ENCODE results near the gene CD46. TPM values are rescaled to one million over a fixed set of nuclear protein-coding genes. Genes with fewer than 3 reads are reported as not detected.
"Not testable (repeated sequence)": the region's sequence is repeated elsewhere in the genome, so short reads cannot be mapped to it uniquely, and the experiment has no call there.

The CD46 gene
- total RNA-seq, 1 experiment from 2014 or later = 91.4 TPM

DNA sequence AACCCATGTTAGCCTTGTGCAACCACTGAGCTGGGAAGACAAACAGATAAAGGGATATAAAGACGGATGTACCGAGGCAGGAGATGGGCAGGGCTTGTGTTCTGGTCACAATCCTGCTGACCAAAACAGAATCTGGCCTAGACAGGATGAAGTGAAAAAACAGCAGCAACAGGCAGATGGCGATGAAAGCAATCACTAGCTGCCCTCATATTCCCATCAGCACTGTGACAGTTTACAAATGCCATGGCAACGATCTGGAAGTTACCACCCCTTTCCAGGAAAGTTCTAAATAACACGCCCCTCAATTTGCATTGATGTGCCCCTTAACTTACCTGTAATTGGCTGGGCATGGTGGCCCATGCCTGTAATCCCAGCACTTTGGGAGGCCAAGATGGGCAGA, 40.6 kb upstream of the CD46 start:
- no peak overlapping the region for H3K4me3 ChIP-seq (ENCODE audit: low read depth, low read length, poor library complexity, severe bottlenecking)
- no TSS peak for BruUV-seq (replicated peaks)
- intact Hi-C loops (cut with micrococcal nuclease; ENCODE audit: unreplicated experiment) = no loop called here
- TF ChIP-seq, protein P1, sequence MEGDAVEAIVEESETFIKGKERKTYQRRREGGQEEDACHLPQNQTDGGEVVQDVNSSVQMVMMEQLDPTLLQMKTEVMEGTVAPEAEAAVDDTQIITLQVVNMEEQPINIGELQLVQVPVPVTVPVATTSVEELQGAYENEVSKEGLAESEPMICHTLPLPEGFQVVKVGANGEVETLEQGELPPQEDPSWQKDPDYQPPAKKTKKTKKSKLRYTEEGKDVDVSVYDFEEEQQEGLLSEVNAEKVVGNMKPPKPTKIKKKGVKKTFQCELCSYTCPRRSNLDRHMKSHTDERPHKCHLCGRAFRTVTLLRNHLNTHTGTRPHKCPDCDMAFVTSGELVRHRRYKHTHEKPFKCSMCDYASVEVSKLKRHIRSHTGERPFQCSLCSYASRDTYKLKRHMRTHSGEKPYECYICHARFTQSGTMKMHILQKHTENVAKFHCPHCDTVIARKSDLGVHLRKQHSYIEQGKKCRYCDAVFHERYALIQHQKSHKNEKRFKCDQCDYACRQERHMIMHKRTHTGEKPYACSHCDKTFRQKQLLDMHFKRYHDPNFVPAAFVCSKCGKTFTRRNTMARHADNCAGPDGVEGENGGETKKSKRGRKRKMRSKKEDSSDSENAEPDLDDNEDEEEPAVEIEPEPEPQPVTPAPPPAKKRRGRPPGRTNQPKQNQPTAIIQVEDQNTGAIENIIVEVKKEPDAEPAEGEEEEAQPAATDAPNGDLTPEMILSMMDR (conservative IDR thresholded peaks at IDR 0.05; ENCODE audit: low read depth, low read length) = 0 out of 2 replicates have a peak, but pooled peaks have one; percentile 14
- TF ChIP-seq EZH2 (IDR thresholded peaks at IDR 0.05; ENCODE audit: borderline replicate concordance, low read depth, low read length, poor library complexity, severe bottlenecking) = no peak
- H3K27me3 ChIP-seq (replicated peaks; ENCODE audit: insufficient read depth, low read depth, low read length, poor library complexity) = no peaks in the 10 kb centered on the region
- peak; percentile 1 for DNase-seq (ENCODE audit: low spot score)
- no peaks in the 10 kb centered on the region for H3K9me3 ChIP-seq (ENCODE audit: low read depth, low read length, poor library complexity, severe bottlenecking)
- H3K27ac ChIP-seq (ENCODE audit: low read depth, low read length, poor library complexity, severe bottlenecking) = no peak overlapping the region
- POLR2A ChIA-PET (ENCODE audit: low non-redundant PET) = no interaction called here
- no peaks in the 10 kb centered on the region for H3K36me3 ChIP-seq (ENCODE audit: insufficient read depth, low read length, poor library complexity, severe bottlenecking)
- H3K4me1 ChIP-seq (ENCODE audit: insufficient read depth, low read length, poor library complexity, severe bottlenecking) = no peaks in the 10 kb centered on the region
- CTCF ChIA-PET = no interaction called here

DNA sequence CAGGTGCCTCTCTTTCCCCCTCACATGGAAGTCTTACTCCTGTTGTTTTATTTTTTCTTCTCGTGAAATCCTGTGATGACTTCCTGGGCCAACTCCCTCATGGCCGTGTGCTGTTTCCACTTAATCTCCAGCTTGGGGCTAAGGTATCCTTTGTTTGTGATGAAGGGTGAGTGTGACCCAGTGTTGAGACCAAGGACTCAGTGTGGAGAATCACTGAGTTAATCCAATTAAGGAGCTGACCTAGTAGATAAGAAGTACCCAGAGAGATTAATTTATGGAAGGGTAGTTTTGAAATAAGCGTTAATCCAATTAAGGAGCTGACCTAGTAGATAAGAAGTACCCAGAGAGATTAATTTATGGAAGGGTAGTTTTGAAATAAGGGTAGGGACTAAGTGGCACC, 39.2 kb upstream of the CD46 start:
- H3K27ac ChIP-seq (ENCODE audit: low read depth, low read length, poor library complexity, severe bottlenecking); CTCF ChIA-PET; intact Hi-C loops (cut with micrococcal nuclease; ENCODE audit: unreplicated experiment); H3K36me3 ChIP-seq (ENCODE audit: insufficient read depth, low read length, poor library complexity, severe bottlenecking); H3K4me1 ChIP-seq (ENCODE audit: insufficient read depth, low read length, poor library complexity, severe bottlenecking); H3K27me3 ChIP-seq (replicated peaks; ENCODE audit: insufficient read depth, low read depth, low read length, poor library complexity); H3K9me3 ChIP-seq (ENCODE audit: low read depth, low read length, poor library complexity, severe bottlenecking); H3K4me3 ChIP-seq (ENCODE audit: low read depth, low read length, poor library complexity, severe bottlenecking); BruUV-seq (replicated peaks); POLR2A ChIA-PET (ENCODE audit: low non-redundant PET); DNase-seq (ENCODE audit: low spot score): not testable (repeated sequence)

DNA sequence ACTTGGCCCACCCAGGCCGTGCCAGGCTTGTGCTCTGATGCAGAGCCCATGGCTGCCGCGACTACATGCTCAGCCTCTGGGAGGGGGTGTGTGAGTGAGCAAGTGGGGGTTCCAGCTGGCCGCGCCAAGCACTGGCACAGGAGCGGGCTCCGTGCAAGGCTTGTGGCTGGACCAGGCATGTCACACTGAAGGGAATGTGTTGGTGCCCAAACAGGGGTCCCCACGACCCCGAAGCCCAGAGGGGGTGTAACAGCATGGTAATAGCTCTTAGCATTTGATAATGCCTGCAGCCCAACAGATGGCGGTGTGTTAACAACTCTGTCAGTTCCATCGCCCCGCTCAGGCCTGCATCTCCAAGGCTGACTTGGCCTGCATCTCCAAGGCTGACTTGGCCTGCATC, 38.3 kb upstream of the CD46 start:
- intact Hi-C loops (cut with micrococcal nuclease; ENCODE audit: unreplicated experiment) = no loop called here
- no peak for DNase-seq (ENCODE audit: low spot score)
- POLR2A ChIA-PET (ENCODE audit: low non-redundant PET) = no interaction called here
- Histone ChIP-seq H3K27me3 (replicated peaks; ENCODE audit: insufficient read depth, low read depth, low read length, poor library complexity) (no peaks in the 10 kb centered on the region), H3K4me1 (ENCODE audit: insufficient read depth, low read length, poor library complexity, severe bottlenecking) (no peaks in the 10 kb centered on the region), H3K36me3 (ENCODE audit: insufficient read depth, low read length, poor library complexity, severe bottlenecking) (no peaks in the 10 kb centered on the region), H3K9me3 (ENCODE audit: low read depth, low read length, poor library complexity, severe bottlenecking) (no peaks in the 10 kb centered on the region), H3K27ac (ENCODE audit: low read depth, low read length, poor library complexity, severe bottlenecking) (no peak overlapping the region), H3K4me3 (ENCODE audit: low read depth, low read length, poor library complexity, severe bottlenecking) (no peak overlapping the region)
- CTCF ChIA-PET = no interaction called here
- BruUV-seq (replicated peaks) = no TSS peak
- TF ChIP-seq, protein P1 (conservative IDR thresholded peaks at IDR 0.05; ENCODE audit: low read depth, low read length) = no peak

DNA sequence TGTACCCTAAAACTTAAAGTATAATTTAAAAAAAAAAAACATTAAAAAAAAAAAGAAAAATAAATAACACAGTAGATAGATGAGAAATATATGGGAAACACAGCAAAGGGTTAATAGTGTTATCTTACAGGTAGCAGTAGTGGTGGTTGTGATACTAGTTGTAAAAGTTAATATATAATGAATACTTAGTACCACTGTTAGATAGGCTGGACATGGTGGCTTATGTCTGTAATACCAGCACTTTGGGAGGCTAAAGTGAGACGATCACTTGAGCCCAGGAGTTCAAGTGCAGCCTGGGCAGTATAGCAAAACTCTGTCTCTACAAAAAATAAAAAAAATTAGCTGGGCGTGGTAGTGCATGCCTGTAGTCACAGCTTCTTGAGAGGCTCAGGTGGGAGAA, 32.6 kb upstream of the CD46 start:
- TF ChIP-seq, protein P1 (conservative IDR thresholded peaks at IDR 0.05; ENCODE audit: low read depth, low read length) = no peak
- no peak for TF ChIP-seq EZH2 (IDR thresholded peaks at IDR 0.05; ENCODE audit: borderline replicate concordance, low read depth, low read length, poor library complexity, severe bottlenecking)
- no peak for DNase-seq (ENCODE audit: low spot score)
- Histone ChIP-seq H3K36me3 (ENCODE audit: insufficient read depth, low read length, poor library complexity, severe bottlenecking) (no peaks in the 10 kb centered on the region), H3K9me3 (ENCODE audit: low read depth, low read length, poor library complexity, severe bottlenecking) (no peaks in the 10 kb centered on the region), H3K27me3 (replicated peaks; ENCODE audit: insufficient read depth, low read depth, low read length, poor library complexity) (no peaks in the 10 kb centered on the region), H3K4me1 (ENCODE audit: insufficient read depth, low read length, poor library complexity, severe bottlenecking) (no peaks in the 10 kb centered on the region), H3K4me3 (ENCODE audit: low read depth, low read length, poor library complexity, severe bottlenecking) (no peak overlapping the region), H3K27ac (ENCODE audit: low read depth, low read length, poor library complexity, severe bottlenecking) (no peak overlapping the region)
- no TSS peak for BruUV-seq (replicated peaks)
- CTCF ChIA-PET = no interaction called here
- POLR2A ChIA-PET (ENCODE audit: low non-redundant PET) = no interaction called here
- intact Hi-C loops (cut with micrococcal nuclease; ENCODE audit: unreplicated experiment) = no loop called here

DNA sequence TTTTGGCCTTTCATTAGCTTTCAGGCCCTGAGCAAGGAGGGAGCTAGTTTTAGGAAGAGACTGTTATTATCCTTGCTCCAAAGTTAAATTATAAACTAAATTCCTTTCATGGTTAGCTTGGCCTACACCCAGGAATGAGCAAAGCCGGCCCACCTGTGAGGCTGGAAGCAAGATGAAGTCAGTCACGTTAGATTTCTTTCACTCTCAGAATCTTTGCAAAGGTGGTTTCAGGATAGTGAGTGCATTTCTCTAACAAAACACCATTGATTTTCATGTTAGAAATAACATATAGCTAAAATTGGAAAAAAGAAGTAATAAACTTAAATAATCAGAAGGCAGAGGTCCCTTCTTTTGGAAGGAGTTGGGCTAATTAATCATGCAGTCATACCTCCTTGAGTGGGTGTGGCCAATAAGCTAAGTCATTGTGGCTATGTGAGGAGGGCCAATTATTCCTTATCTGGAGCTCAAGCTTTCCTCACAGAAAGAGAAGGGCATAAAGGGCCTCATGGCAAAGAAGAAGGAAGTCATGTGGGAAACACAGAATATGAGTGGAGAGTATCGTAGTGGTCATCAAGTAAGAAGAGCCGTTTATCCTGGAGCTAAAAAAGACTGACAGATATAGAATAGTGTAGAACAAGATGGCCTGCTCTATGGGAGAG, 23.5 kb upstream of the CD46 start:
- intact Hi-C loops (cut with micrococcal nuclease; ENCODE audit: unreplicated experiment); DNase-seq (ENCODE audit: low spot score); H3K4me3 ChIP-seq (ENCODE audit: low read depth, low read length, poor library complexity, severe bottlenecking); H3K36me3 ChIP-seq (ENCODE audit: insufficient read depth, low read length, poor library complexity, severe bottlenecking); H3K4me1 ChIP-seq (ENCODE audit: insufficient read depth, low read length, poor library complexity, severe bottlenecking); CTCF ChIA-PET; POLR2A ChIA-PET (ENCODE audit: low non-redundant PET); H3K27me3 ChIP-seq (replicated peaks; ENCODE audit: insufficient read depth, low read depth, low read length, poor library complexity); BruUV-seq (replicated peaks); H3K27ac ChIP-seq (ENCODE audit: low read depth, low read length, poor library complexity, severe bottlenecking); H3K9me3 ChIP-seq (ENCODE audit: low read depth, low read length, poor library complexity, severe bottlenecking): not testable (repeated sequence)
